ES-I3 (cell line): ENCODE measurements around the gene HJURP.

Source experiments
- H3K36me3 ChIP-seq: 2 replicates; pipeline ENCODE4 v1.6.1; 2013; ENCODE audit warnings: mild to moderate bottlenecking, low read length, control low read depth, moderate library complexity; ENCODE audit not compliant: insufficient read depth
- H3K4me1 ChIP-seq: 2 replicates; pipeline ENCODE4 v1.6.1; 2013; ENCODE audit warnings: mild to moderate bottlenecking, control low read depth, low read length; ENCODE audit not compliant: insufficient read depth
- H3K9ac ChIP-seq: 2 replicates; pipeline ENCODE4 v1.6.1; 2013; ENCODE audit warnings: low read depth, mild to moderate bottlenecking, low read length, moderate library complexity
- H3K9me3 ChIP-seq: 2 replicates; pipeline ENCODE4 v1.6.1; 2013; ENCODE audit warnings: mild to moderate bottlenecking, low read length, moderate library complexity; ENCODE audit not compliant: control insufficient read depth, insufficient read depth

HJURP gene

DNA sequence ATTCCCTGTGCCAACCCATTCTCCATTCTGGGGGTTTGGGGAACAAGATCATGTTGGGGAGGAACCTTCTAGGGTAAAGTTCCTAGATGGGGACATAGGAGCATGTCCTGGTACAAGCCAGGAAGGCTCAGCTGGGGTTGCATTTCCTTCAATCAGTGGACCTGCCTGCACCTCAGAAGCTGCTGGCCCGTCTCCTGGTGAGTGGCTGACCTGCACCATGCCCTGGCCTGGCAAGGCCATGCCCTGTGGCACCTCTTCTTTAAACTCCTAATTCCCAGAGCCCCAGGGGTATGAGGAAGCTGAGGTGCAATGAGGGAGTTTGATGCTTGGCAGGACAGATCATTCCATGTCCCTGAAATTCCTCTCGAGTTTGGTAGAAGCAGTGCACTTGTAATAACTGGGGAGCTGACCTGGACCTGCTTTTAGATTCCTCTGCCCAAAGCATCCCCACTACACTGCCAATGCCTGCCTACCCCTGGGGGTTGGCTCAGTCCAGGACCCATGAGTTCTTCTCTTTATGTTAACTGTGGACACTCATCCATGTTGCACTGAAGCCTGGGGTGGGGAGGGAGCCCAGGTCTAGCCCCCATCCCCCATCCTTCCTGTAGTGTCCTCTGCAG is 50.9 kb downstream of the HJURP start:
- Histone ChIP-seq H3K36me3 (no peaks in the 10 kb centered on the region), H3K9ac (no peak overlapping the region), H3K9me3 (no peaks in the 10 kb centered on the region; the same call in 1 of the 2 replicates), H3K4me1 (no peaks in the 10 kb centered on the region)

DNA sequence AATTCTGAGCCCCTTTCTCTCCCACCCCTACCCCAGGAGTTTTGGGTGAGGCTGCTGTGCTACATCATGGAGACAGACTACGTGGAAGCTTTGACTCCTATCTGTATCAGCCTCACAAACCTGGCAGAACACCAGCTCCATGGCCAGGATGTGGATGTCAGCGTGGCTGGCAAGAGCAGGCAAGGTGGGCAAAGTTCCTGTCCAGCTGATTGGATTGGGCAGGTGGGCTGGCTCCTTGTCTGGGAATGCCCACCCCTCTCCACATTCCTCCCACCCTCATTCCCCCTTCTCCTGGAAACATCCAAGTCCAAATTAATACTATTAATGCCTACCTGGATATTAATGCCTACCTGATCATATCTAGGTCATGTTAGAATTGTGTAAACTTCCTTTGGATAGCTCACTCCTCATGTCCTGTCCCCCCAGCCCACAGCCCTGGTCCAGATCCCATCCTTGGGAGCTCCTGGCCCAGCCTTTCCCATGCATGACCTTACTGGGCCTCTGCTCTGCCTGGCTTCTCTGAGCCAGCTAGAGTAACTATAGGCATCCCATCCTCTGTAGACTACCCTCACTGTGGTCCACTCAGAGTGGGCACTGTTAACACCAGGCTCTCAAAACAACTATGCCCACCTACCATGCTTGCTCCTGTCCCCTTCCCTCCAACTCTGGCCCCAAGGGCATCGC is 52.1 kb downstream of the HJURP start:
- no peaks in the 10 kb centered on the region for H3K4me1 ChIP-seq
- no peak overlapping the region for H3K9ac ChIP-seq
- no peaks in the 10 kb centered on the region for H3K36me3 ChIP-seq
- no peaks in the 10 kb centered on the region; the same call in 1 of the 2 replicates for H3K9me3 ChIP-seq

DNA sequence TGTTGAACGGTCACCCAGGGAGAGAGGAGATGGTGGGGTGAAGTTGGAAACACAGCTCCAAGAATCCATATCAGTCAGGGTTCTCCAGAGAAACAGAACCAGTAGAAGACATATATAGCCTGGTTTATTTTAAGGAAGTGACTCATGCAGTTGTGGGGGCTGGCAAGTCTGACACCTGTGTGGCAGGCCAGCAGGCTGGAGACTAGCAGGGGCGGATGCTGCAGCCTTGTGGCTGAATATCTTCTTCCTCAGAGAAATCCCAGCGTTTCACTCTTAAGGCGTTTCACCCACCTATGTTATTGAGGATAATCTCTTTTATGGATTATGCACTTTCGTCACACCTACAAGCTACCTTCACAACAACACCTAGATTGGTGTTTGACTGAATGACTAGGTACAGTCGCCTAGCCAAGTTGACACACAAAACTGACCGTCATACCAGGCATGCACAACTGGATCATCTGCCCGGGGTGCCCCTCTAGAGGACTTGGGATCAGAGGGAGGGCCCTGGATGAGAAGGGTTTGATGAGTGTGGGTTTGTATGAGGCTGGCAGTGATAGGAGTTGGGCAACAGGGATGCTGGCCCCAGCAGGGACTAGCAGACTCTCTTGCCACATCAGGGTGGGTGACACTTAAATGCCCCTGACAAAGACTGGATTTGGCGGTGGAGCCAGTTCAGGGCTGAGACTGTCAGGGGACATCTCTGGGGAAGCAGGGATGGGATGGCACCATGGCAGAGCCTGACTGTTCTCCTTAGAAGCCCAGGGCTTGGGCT is 52.8 kb downstream of the HJURP start:
- H3K9me3 ChIP-seq = no peaks in the 10 kb centered on the region
- no peaks in the 10 kb centered on the region for H3K4me1 ChIP-seq
- no peak overlapping the region for H3K9ac ChIP-seq
- H3K36me3 ChIP-seq = no peaks in the 10 kb centered on the region

DNA sequence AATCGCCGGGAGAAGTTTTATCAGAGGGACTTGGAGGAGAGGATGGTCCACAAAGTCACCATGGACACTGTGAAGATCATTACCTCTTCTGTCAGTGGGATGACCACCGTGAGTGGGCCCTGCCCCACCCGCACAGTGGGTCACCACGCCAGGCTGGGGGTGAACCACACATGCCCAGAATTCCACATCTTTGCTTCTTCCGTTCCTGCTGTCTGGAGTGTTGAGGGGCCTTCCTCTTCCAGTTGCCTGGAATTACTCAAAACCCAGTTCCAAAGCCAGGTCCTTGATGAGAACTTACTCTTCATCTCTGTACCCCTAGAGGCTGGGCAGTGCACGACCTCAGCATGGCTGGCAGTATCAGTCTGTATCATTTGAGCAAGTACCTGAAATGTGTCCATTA is 54.1 kb downstream of the HJURP start:
- no peaks in the 10 kb centered on the region for H3K36me3 ChIP-seq

DNA sequence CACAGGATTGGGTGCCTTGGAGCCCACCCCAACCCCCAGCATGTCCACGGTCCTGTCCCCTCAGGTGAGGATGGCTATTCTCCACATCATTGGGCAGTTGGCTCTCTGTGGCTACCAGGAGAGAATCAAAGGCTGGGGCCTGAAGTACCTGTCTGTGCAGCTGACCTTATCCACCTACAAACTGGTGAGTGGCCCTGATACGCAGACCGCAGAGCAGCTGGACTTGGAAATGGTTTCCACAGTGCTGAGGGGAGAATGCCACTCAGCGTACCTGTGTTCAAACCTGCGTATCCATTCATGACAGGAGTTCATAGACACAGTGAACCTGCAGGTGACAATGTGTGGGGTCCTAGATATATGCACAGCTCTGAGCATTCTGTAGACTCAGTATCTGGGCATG is 54.6 kb downstream of the HJURP start:
- H3K36me3 ChIP-seq = no peaks in the 10 kb centered on the region
- H3K4me1 ChIP-seq = no peaks in the 10 kb centered on the region
- H3K9me3 ChIP-seq = no peaks in the 10 kb centered on the region
- H3K9ac ChIP-seq = no peak overlapping the region

More for the DNA sequence above, 54.1 kb downstream of the HJURP start:
- no peaks in the 10 kb centered on the region for H3K9me3 ChIP-seq
- H3K4me1 ChIP-seq = no peaks in the 10 kb centered on the region
- H3K9ac ChIP-seq = no peak overlapping the region

DNA sequence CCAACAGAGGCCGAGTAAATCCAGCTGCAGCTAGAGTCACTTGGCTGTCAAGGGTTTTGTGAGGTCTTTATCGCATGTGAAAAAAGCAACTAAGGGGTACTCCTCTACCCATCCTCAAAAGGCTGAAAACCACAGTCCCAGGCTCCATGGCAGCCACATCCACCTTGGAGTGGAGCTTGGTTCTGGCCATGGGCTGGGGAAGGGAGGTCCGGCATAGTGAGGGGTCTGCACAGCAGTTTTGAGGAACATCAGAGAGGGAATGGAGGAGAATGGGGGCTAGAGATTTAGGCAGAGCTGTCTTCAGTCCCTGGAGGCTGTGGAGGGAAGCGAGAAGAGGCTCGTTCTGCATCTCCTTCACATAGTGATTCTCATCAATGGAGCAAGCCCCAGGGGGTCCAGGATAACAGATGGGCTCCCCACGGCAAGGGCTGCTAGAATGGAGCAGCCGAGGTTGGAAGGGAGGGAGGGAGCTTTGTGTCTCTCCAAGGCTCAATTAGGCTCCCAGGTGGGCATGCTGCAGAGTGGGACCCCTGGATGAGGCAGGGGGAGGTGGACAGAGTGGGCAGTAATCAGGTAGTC is 55.2 kb downstream of the HJURP start:
- no peaks in the 10 kb centered on the region for H3K4me1 ChIP-seq
- H3K36me3 ChIP-seq = no peaks in the 10 kb centered on the region
- no peaks in the 10 kb centered on the region for H3K9me3 ChIP-seq
- no peak overlapping the region for H3K9ac ChIP-seq

DNA sequence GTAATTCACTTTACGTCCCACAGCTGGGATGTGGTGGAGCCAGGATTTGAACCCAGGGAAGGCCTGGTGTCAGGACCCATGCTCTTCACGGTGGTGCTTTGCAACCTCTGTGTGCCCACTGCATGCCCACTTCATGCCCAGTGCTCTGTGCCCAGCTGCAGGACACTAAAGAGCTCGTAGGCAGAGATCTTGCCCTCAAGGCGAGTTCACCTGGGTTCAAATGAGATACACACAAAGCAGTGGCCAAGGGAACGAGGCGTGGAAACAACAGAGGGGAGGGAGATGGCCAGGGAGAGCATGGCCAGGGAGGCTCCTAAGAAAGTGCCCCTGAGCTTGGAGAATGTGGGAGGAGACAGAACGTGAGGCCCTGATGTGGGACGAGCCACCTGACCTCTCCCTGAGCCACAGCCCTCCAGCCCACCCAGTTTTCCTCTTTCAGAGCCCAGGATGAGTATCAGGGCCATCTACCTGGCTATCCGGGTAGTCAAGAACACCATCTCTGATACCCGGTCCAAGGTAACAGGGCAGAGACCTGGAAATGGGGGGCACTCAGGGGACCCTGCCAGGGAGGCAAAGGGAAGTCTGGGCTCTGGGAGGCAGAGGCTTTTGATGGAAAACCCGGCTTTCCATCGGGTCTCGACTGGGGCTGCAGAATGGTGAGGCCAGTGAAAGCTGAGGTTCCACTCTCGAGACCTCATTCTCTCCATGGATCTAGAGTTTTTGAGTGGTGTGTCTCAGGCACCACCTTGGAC is 55.8 kb downstream of the HJURP start:
- no peaks in the 10 kb centered on the region for H3K4me1 ChIP-seq
- H3K9me3 ChIP-seq = no peaks in the 10 kb centered on the region
- no peak overlapping the region for H3K9ac ChIP-seq
- no peaks in the 10 kb centered on the region for H3K36me3 ChIP-seq

DNA sequence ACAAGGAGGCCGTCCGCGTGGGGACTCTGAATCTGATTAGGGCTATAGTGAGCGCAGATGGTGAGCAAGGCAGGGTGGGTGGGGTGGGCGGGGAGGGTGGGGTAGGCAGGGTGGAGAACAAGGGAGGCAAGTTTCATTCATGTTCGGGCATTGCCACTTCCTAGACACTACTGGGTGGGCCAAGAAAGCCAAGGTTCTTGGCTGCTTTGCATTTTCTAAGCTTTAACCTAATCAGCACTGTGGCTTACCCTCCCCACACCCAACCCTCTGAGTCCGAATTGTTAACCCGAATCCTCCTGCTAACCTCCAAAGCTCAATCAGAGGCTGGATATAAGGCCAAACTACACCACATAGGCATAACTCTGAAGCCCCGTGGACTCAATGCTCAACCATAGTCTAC is 58.1 kb downstream of the HJURP start:
- Histone ChIP-seq H3K4me1 (no peaks in the 10 kb centered on the region), H3K36me3 (no peaks in the 10 kb centered on the region), H3K9ac (no peak overlapping the region), H3K9me3 (no peaks in the 10 kb centered on the region)

DNA sequence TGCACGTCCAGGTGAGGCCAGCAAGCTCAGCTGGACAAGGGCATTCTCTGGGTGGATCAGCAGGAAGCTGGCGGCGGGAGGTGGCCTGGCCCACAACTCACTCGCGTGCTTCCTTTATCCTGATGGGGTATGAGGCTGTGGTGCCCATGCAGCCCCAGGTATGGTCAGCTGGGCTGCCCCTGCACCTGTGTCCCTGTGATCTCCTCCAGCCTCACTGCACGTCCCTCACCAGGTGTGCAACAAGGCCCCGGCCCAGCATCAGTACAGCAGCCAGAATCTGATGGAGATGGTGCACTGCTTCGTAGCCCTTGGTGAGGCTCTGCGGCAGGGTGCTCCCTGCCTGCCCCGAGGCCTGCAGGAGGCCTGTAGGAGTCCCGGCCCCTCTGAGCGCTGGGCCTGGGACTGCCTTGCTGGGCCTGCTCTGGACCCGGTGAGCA is 58.6 kb downstream of the HJURP start:
- no peaks in the 10 kb centered on the region for H3K4me1 ChIP-seq

DNA sequence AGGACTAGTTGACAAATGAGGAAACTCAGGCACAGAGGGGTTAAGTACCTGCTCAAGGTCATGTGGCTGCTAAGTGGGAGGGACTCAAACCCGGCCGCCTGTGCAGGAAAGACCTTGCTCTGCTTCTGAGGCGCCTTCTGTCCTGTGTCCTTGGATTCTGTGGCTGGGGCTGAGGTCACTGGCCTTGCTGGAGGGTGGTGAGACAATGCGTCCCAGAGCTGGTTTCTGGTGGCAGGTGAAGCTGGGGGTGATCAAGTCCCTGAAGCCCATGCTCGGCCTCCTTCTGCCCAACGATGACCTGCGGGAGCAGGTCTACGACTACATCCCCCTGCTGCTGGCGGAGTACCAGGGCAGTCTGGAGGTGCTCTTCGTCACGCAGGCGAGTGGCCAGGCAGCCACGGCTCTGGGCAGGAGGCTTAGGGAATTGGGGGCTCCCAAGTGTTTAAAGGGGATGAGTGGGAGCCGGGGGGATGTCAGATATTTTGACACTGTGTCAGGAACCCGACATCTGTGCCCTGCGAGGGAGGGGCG is 60.1 kb downstream of the HJURP start:
- Histone ChIP-seq H3K9me3 (no peaks in the 10 kb centered on the region), H3K9ac (no peak overlapping the region), H3K4me1 (no peaks in the 10 kb centered on the region), H3K36me3 (no peaks in the 10 kb centered on the region)

More for the DNA sequence above, 58.6 kb downstream of the HJURP start:
- H3K9ac ChIP-seq = no peak overlapping the region
- H3K36me3 ChIP-seq = no peaks in the 10 kb centered on the region
- no peaks in the 10 kb centered on the region for H3K9me3 ChIP-seq

DNA sequence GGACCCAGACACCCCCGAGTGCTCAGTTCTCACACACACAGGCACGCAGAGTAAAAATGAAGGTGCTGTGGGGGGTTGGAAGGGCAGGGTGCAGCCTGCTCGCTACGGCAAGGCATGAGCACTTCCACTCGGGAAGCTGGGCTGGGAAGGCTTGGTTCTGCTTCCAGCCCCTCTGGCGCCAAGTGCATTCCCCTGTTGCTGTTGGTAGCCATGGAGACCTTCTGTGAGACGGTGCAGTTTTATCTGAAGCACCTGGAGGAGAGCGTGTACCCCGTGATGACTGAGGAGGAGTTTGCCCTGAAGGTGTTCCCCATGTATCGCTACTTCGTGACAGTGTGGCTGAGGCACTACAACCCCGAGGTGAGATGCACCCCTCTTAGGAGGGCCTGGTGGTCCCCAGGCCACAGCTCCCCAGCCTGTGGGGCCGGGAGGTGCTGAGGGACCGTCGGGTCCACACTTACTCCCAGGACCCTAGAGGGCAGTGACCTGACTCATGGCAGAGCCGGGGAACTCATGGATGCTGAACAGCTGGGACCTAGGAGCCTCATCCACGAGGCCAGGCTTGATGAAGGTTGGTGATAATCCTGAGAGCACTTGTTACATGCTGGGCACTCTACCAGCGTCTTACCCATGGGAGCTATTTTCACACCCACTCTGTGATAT is 60.7 kb downstream of the HJURP start:
- no peaks in the 10 kb centered on the region for H3K36me3 ChIP-seq
- no peaks in the 10 kb centered on the region for H3K4me1 ChIP-seq
- no peaks in the 10 kb centered on the region for H3K9me3 ChIP-seq
- no peak overlapping the region for H3K9ac ChIP-seq

DNA sequence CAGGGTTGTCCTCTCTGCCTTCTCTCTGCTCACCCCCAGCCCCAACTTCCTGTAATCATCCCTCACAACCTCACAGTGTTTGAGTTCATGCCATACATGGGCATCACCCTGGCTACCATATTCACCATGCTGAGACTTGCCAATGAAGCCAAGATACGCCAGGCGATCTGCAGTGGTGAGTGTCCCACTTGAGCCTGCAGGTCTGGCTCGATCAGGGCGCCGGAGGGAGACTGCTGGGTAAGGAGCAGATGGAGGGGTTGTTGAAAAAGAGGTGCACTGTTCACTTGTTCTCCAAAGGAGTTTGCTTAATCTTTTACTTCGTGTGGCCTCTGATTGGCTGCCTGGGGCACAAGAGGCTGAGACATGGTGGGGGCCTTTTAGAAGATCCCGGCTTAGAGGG is 61.6 kb downstream of the HJURP start:
- Histone ChIP-seq H3K4me1 (no peaks in the 10 kb centered on the region), H3K9me3 (no peaks in the 10 kb centered on the region), H3K36me3 (no peaks in the 10 kb centered on the region), H3K9ac (no peak overlapping the region)

DNA sequence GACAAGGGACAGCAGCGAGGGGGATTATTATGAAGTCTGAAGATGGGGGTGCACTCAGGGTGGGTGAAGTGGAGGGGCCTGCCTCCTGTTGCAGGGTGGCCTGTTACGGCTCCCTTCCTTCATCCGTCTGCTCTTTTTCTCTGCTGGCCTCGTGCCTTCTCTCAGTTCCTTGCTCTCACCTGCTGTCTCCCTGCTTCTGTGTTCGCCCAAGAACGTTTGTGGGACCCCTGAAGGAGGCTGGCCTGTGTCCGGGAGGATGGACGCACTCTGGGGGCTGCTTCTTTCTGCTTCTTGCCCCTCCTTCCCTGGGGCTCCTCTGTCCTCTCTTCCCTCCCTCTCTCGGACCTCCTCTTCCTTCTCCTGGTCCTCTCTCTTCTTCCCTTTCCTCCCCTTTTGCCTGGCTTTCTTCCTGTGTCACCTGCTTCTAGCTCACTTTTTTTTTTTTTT is 62.4 kb downstream of the HJURP start:
- Histone ChIP-seq H3K36me3 (no peaks in the 10 kb centered on the region), H3K9me3 (no peaks in the 10 kb centered on the region), H3K9ac (no peak overlapping the region), H3K4me1 (no peaks in the 10 kb centered on the region)
